Measurements from ENCODE around the gene ZNF691.
A peak's percentile ranks its signal among the peaks of the same experiment; 100 is the strongest.

ZNF691 gene

GRCh38 chr1:42824481-42825035 is 21.9 kb upstream of the ZNF691 start:
- no CpG with 5 or more reads among the region's 4 CpGs for WGBS, 2 donors (ENCODE audit: extremely low coverage in 2 of 2, insufficient read length in 2 of 2, insufficient replicate concordance in 1 of 2)
- no peak overlapping the region for H2BK120ac ChIP-seq (ENCODE audit: low read depth, low read length)
- no peak overlapping the region for H3K4me2 ChIP-seq (ENCODE audit: insufficient read depth, low read length, poor library complexity, severe bottlenecking)
- H2AK5ac ChIP-seq (ENCODE audit: low read depth, low read length) = no peak overlapping the region
- no peak overlapping the region for H3K27ac ChIP-seq (replicated peaks; ENCODE audit: low read length)
- no peak overlapping the region for H2BK12ac ChIP-seq (ENCODE audit: low read length)
- H2BK15ac ChIP-seq (ENCODE audit: low read length) = no peak overlapping the region
- no peak overlapping the region for H4K91ac ChIP-seq (ENCODE audit: low read depth, low read length, poor library complexity)
- H3K14ac ChIP-seq (ENCODE audit: low read length) = no peak overlapping the region
- H3K36me3 ChIP-seq (replicated peaks in 1 of 2; ENCODE audit: control insufficient read depth in 2 of 2, insufficient read depth in 2 of 2, low read length in 2 of 2) = no peaks in the 10 kb centered on the region
- H3K9me3 ChIP-seq (replicated peaks in 1 of 2; ENCODE audit: control insufficient read depth in 2 of 2, insufficient read depth in 1 of 2, low read depth in 1 of 2, low read length in 2 of 2) = no peaks in the 10 kb centered on the region
- no peak overlapping the region for H2BK5ac ChIP-seq (ENCODE audit: low read length)
- no peak overlapping the region for H3K18ac ChIP-seq (ENCODE audit: low read length)
- H3K79me1 ChIP-seq (ENCODE audit: low read depth, low read length) = no peaks in the 10 kb centered on the region
- H3K23ac ChIP-seq (ENCODE audit: low read depth, low read length, poor library complexity) = no peak overlapping the region
- H4K8ac ChIP-seq (ENCODE audit: low read depth, low read length) = no peak overlapping the region
- H3K4ac ChIP-seq (ENCODE audit: low read length) = no peak overlapping the region
- no peak overlapping the region for H3K9ac ChIP-seq (ENCODE audit: low read depth, low read length, poor library complexity)
- no peak for DNase-seq (ENCODE audit: low spot score)
- H3K4me1 ChIP-seq (ENCODE audit: control insufficient read depth in 2 of 2, insufficient read depth in 1 of 2, low read depth in 1 of 2, low read length in 2 of 2) = no peaks in the 10 kb centered on the region
- no peaks in the 10 kb centered on the region for H3K27me3 ChIP-seq (ENCODE audit: control insufficient read depth in 3 of 3, insufficient read depth in 3 of 3, low read depth in 1 of 3, low read length in 3 of 3)
- H3K4me3 ChIP-seq (ENCODE audit: low read length in 2 of 2) = no peak overlapping the region
- H2AFZ ChIP-seq (ENCODE audit: low read length) = no peak overlapping the region

GRCh38 chr1:42825036-42825851 is 21.2 kb upstream of the ZNF691 start:
- Histone ChIP-seq H3K36me3 (replicated peaks in 1 of 2; ENCODE audit: control insufficient read depth in 2 of 2, insufficient read depth in 2 of 2, low read length in 2 of 2) (no peaks in the 10 kb centered on the region), H3K27me3 (ENCODE audit: control insufficient read depth in 3 of 3, insufficient read depth in 3 of 3, low read depth in 1 of 3, low read length in 3 of 3) (no peaks in the 10 kb centered on the region), H3K27ac (replicated peaks; ENCODE audit: low read length) (no peak overlapping the region), H3K4me3 (ENCODE audit: low read length in 2 of 2) (no peak overlapping the region), H3K4me2 (ENCODE audit: insufficient read depth, low read length, poor library complexity, severe bottlenecking) (no peak overlapping the region), H3K9ac (ENCODE audit: low read depth, low read length, poor library complexity) (no peak overlapping the region), H3K9me3 (replicated peaks in 1 of 2; ENCODE audit: control insufficient read depth in 2 of 2, insufficient read depth in 1 of 2, low read depth in 1 of 2, low read length in 2 of 2) (no peaks in the 10 kb centered on the region), H3K79me1 (ENCODE audit: low read depth, low read length) (no peaks in the 10 kb centered on the region), H2BK15ac (ENCODE audit: low read length) (no peak overlapping the region), H3K4me1 (ENCODE audit: control insufficient read depth in 2 of 2, insufficient read depth in 1 of 2, low read depth in 1 of 2, low read length in 2 of 2) (no peaks in the 10 kb centered on the region), H3K14ac (ENCODE audit: low read length) (no peak overlapping the region), H3K23ac (ENCODE audit: low read depth, low read length, poor library complexity) (no peak overlapping the region), H3K4ac (ENCODE audit: low read length) (no peak overlapping the region), H2AFZ (ENCODE audit: low read length) (no peak overlapping the region), H2AK5ac (ENCODE audit: low read depth, low read length) (no peak overlapping the region), H2BK120ac (ENCODE audit: low read depth, low read length) (no peak overlapping the region), H2BK12ac (ENCODE audit: low read length) (no peak overlapping the region), H2BK5ac (ENCODE audit: low read length) (no peak overlapping the region), H3K18ac (ENCODE audit: low read length) (peak overlapping the region; percentile 11), H4K91ac (ENCODE audit: low read depth, low read length, poor library complexity) (no peak overlapping the region), H4K8ac (ENCODE audit: low read depth, low read length) (no peak overlapping the region)
- no CpG with 5 or more reads among the region's 10 CpGs for WGBS, 2 donors (ENCODE audit: extremely low coverage in 2 of 2, insufficient read length in 2 of 2, insufficient replicate concordance in 1 of 2)
- no peak for DNase-seq (ENCODE audit: low spot score)

GRCh38 chr1:42830631-42831030 is 15.8 kb upstream of the ZNF691 start:
- no peaks in the 10 kb centered on the region for H3K79me1 ChIP-seq (ENCODE audit: low read depth, low read length)
- no peaks in the 10 kb centered on the region for H3K9me3 ChIP-seq (replicated peaks in 1 of 2; ENCODE audit: control insufficient read depth in 2 of 2, insufficient read depth in 1 of 2, low read depth in 1 of 2, low read length in 2 of 2)
- H3K23ac ChIP-seq (ENCODE audit: low read depth, low read length, poor library complexity) = no peak overlapping the region
- no peak overlapping the region for H2BK5ac ChIP-seq (ENCODE audit: low read length)
- H3K4ac ChIP-seq (ENCODE audit: low read length) = no peak overlapping the region
- H3K4me2 ChIP-seq (ENCODE audit: insufficient read depth, low read length, poor library complexity, severe bottlenecking) = no peak overlapping the region
- no peak overlapping the region for H3K27ac ChIP-seq (replicated peaks; ENCODE audit: low read length)
- no peak overlapping the region for H2BK120ac ChIP-seq (ENCODE audit: low read depth, low read length)
- H3K4me3 ChIP-seq (ENCODE audit: low read length in 2 of 2) = no peak overlapping the region
- H2BK15ac ChIP-seq (ENCODE audit: low read length) = no peak overlapping the region
- H3K14ac ChIP-seq (ENCODE audit: low read length) = peak overlapping the region; percentile 15
- peak overlapping the region; percentile 5 for H2AK5ac ChIP-seq (ENCODE audit: low read depth, low read length)
- no peak overlapping the region for H4K8ac ChIP-seq (ENCODE audit: low read depth, low read length)
- H3K4me1 ChIP-seq (ENCODE audit: control insufficient read depth in 2 of 2, insufficient read depth in 1 of 2, low read depth in 1 of 2, low read length in 2 of 2) = no peaks in the 10 kb centered on the region
- DNase-seq (ENCODE audit: low spot score) = no peak
- no peak overlapping the region for H2BK12ac ChIP-seq (ENCODE audit: low read length)
- no peaks in the 10 kb centered on the region for H3K36me3 ChIP-seq (replicated peaks in 1 of 2; ENCODE audit: control insufficient read depth in 2 of 2, insufficient read depth in 2 of 2, low read length in 2 of 2)
- H3K18ac ChIP-seq (ENCODE audit: low read length) = no peak overlapping the region
- no peak overlapping the region for H3K9ac ChIP-seq (ENCODE audit: low read depth, low read length, poor library complexity)
- H3K27me3 ChIP-seq (ENCODE audit: control insufficient read depth in 3 of 3, insufficient read depth in 3 of 3, low read depth in 1 of 3, low read length in 3 of 3) = no peaks in the 10 kb centered on the region
- H2AFZ ChIP-seq (ENCODE audit: low read length) = no peak overlapping the region
- no CpG with 5 or more reads among the region's 17 CpGs for WGBS, 2 donors (ENCODE audit: extremely low coverage in 2 of 2, insufficient read length in 2 of 2, insufficient replicate concordance in 1 of 2)
- H4K91ac ChIP-seq (ENCODE audit: low read depth, low read length, poor library complexity) = no peak overlapping the region

DNA sequence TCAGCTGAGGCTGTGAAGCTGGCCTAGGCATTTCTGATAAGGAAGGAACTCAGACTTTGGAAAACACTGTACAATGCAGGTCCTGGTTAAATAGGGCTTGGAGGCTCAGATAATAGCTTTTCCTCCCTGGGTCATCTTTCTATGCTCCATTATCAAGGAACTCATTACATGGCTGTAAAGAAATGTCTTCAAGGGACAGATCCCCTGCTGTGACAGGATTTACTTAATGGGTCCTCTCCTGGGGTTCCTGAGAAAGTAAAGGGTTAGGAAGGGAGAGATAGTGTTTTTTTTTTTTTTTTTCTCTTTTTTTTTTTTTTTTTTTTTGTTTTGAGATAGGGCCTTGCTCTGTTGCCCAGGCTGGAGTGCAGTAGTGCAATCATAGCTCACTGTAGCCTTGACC is 15.1 kb upstream of the ZNF691 start:
- no peak overlapping the region for H2AFZ ChIP-seq (ENCODE audit: low read length)
- no peak for DNase-seq (ENCODE audit: low spot score)
- no peak overlapping the region for H2BK12ac ChIP-seq (ENCODE audit: low read length)

More for the DNA sequence above, 15.1 kb upstream of the ZNF691 start:
- Histone ChIP-seq H4K8ac (ENCODE audit: low read depth, low read length) (no peak overlapping the region), H3K18ac (ENCODE audit: low read length) (no peak overlapping the region), H3K9me3 (replicated peaks in 1 of 2; ENCODE audit: control insufficient read depth in 2 of 2, insufficient read depth in 1 of 2, low read depth in 1 of 2, low read length in 2 of 2) (no peaks in the 10 kb centered on the region), H2BK15ac (ENCODE audit: low read length) (no peak overlapping the region), H3K23ac (ENCODE audit: low read depth, low read length, poor library complexity) (no peak overlapping the region), H3K4me1 (ENCODE audit: control insufficient read depth in 2 of 2, insufficient read depth in 1 of 2, low read depth in 1 of 2, low read length in 2 of 2) (no peaks in the 10 kb centered on the region), H3K9ac (ENCODE audit: low read depth, low read length, poor library complexity) (no peak overlapping the region), H2BK120ac (ENCODE audit: low read depth, low read length) (no peak overlapping the region), H2AK5ac (ENCODE audit: low read depth, low read length) (no peak overlapping the region), H3K27ac (replicated peaks; ENCODE audit: low read length) (no peak overlapping the region), H2BK5ac (ENCODE audit: low read length) (no peak overlapping the region), H3K4me3 (ENCODE audit: low read length in 2 of 2) (no peak overlapping the region), H4K91ac (ENCODE audit: low read depth, low read length, poor library complexity) (no peak overlapping the region), H3K36me3 (replicated peaks in 1 of 2; ENCODE audit: control insufficient read depth in 2 of 2, insufficient read depth in 2 of 2, low read length in 2 of 2) (no peaks in the 10 kb centered on the region), H3K4me2 (ENCODE audit: insufficient read depth, low read length, poor library complexity, severe bottlenecking) (no peak overlapping the region), H3K14ac (ENCODE audit: low read length) (no peak overlapping the region), H3K27me3 (ENCODE audit: control insufficient read depth in 3 of 3, insufficient read depth in 3 of 3, low read depth in 1 of 3, low read length in 3 of 3) (no peaks in the 10 kb centered on the region), H3K79me1 (ENCODE audit: low read depth, low read length) (no peaks in the 10 kb centered on the region), H3K4ac (ENCODE audit: low read length) (no peak overlapping the region)
